ENCODE measurements around the gene CARD9.

DNA sequence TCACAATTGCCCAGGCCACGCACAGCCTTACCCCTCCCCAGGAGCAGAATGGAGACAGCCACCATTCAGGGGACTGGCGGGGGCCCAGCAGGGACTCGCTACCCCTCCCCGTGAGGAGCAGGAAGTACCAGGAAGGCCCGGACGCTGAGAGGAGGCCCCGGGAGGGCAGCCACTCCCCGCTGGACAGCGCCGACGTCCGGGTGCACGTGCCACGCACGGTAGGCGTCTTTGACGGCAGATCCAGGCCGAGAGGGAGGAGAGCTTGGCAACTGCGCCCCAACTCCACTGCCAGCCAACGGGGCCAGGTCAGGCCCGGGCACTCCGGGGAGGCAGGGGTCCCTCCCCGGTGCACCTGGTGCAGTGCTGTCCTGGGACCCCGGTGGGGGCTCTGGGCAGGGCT lies 23.9 kb downstream of the CARD9 start:
- TF ChIP-seq, protein P1, sequence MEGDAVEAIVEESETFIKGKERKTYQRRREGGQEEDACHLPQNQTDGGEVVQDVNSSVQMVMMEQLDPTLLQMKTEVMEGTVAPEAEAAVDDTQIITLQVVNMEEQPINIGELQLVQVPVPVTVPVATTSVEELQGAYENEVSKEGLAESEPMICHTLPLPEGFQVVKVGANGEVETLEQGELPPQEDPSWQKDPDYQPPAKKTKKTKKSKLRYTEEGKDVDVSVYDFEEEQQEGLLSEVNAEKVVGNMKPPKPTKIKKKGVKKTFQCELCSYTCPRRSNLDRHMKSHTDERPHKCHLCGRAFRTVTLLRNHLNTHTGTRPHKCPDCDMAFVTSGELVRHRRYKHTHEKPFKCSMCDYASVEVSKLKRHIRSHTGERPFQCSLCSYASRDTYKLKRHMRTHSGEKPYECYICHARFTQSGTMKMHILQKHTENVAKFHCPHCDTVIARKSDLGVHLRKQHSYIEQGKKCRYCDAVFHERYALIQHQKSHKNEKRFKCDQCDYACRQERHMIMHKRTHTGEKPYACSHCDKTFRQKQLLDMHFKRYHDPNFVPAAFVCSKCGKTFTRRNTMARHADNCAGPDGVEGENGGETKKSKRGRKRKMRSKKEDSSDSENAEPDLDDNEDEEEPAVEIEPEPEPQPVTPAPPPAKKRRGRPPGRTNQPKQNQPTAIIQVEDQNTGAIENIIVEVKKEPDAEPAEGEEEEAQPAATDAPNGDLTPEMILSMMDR (IDR thresholded peaks at IDR 0.05; ENCODE audit: low read depth, low read length, poor library complexity, severe bottlenecking): no peak
- no peak for TF ChIP-seq EZH2phosphoT487 (IDR thresholded peaks at IDR 0.05; ENCODE audit: borderline replicate concordance, low read length)

All from DOHH2 (cell line).